ENCODE data around the gene MLPH.

The MLPH gene

GRCh38 chr2:237597196-237598145, 110.4 kb downstream of the MLPH start:
- no peak overlapping the region for H4K91ac ChIP-seq (ENCODE audit: low read length)
- H3K27ac ChIP-seq (ENCODE audit: low read length, poor library complexity, severe bottlenecking): no peak overlapping the region
- no peaks in the 10 kb centered on the region for H3K9me3 ChIP-seq (ENCODE audit: control insufficient read depth, low read length)
- no peak overlapping the region for H2BK120ac ChIP-seq (ENCODE audit: low read depth, low read length)
- 90% methylated on average over 26 of the region's 29 CpGs for WGBS
- peak overlapping the region in 1 of 2 experiments; percentile 34 for H3K4ac ChIP-seq (ENCODE audit: low read depth in 1 of 2, low read length in 2 of 2)
- H2AK5ac ChIP-seq (ENCODE audit: low read length, severe bottlenecking): no peak overlapping the region
- no peak overlapping the region for H4K8ac ChIP-seq (ENCODE audit: low read length)
- H3K4me2 ChIP-seq (ENCODE audit: low read length, poor library complexity, severe bottlenecking): no peak overlapping the region
- peak overlapping the region in 1 of 2 experiments; percentile 83 for H2BK12ac ChIP-seq (ENCODE audit: low read length in 2 of 2)
- H3K23ac ChIP-seq (ENCODE audit: low read length in 2 of 2): no peak overlapping the region
- H3K36me3 ChIP-seq (ENCODE audit: control insufficient read depth in 1 of 2, insufficient read depth in 2 of 2, low read depth in 1 of 2, low read length in 2 of 2): no peaks in the 10 kb centered on the region
- H2BK15ac ChIP-seq (ENCODE audit: low read depth, poor library complexity, severe bottlenecking): no peak overlapping the region
- H3K4me3 ChIP-seq (ENCODE audit: insufficient read depth in 1 of 2, low read depth in 1 of 2, low read length in 2 of 2): no peak overlapping the region
- no peak overlapping the region for H3K9ac ChIP-seq (ENCODE audit: low read length)
- H3K79me1 ChIP-seq (replicated peaks; ENCODE audit: low read length, poor library complexity, severe bottlenecking): no peaks in the 10 kb centered on the region
- peaks cover 17% of the 10 kb centered on the region for H3K4me1 ChIP-seq (ENCODE audit: control insufficient read depth, insufficient read depth, low read depth, low read length)
- peak overlapping the region in 1 of 2 experiments; percentile 21 for H3K18ac ChIP-seq (ENCODE audit: low read depth in 1 of 2, low read length in 2 of 2)
- H2AFZ ChIP-seq (ENCODE audit: low read depth, low read length): no peak overlapping the region
- no peak for DNase-seq
- no peak overlapping the region for H2BK5ac ChIP-seq (ENCODE audit: low read depth, low read length, poor library complexity, severe bottlenecking)
- H3K14ac ChIP-seq (ENCODE audit: low read length in 2 of 2): peak overlapping the region in 1 of 2 experiments; percentile 69
- no peaks in the 10 kb centered on the region for H3K27me3 ChIP-seq (ENCODE audit: control insufficient read depth in 1 of 2, insufficient read depth in 1 of 2, low read length in 2 of 2)

GRCh38 chr2:237598468-237599208, 111.6 kb downstream of the MLPH start:
- DNase-seq: no peak
- Histone ChIP-seq H3K27ac (ENCODE audit: low read length, poor library complexity, severe bottlenecking) (no peak overlapping the region), H4K91ac (ENCODE audit: low read length) (peak overlapping the region; percentile 53), H3K9ac (ENCODE audit: low read length) (no peak overlapping the region), H2BK120ac (ENCODE audit: low read depth, low read length) (no peak overlapping the region), H3K23ac (ENCODE audit: low read length in 2 of 2) (no peak overlapping the region), H4K8ac (ENCODE audit: low read length) (no peak overlapping the region), H3K4me3 (ENCODE audit: insufficient read depth in 1 of 2, low read depth in 1 of 2, low read length in 2 of 2) (no peak overlapping the region), H2AFZ (ENCODE audit: low read depth, low read length) (no peak overlapping the region), H2BK12ac (ENCODE audit: low read length in 2 of 2) (no peak overlapping the region), H3K14ac (ENCODE audit: low read length in 2 of 2) (no peak overlapping the region), H2BK15ac (ENCODE audit: low read depth, poor library complexity, severe bottlenecking) (no peak overlapping the region), H3K4ac (ENCODE audit: low read depth in 1 of 2, low read length in 2 of 2) (no peak overlapping the region), H3K4me2 (ENCODE audit: low read length, poor library complexity, severe bottlenecking) (no peak overlapping the region), H3K27me3 (ENCODE audit: control insufficient read depth in 1 of 2, insufficient read depth in 1 of 2, low read length in 2 of 2) (no peaks in the 10 kb centered on the region), H3K9me3 (ENCODE audit: control insufficient read depth, low read length) (no peaks in the 10 kb centered on the region), H3K36me3 (ENCODE audit: control insufficient read depth in 1 of 2, insufficient read depth in 2 of 2, low read depth in 1 of 2, low read length in 2 of 2) (no peaks in the 10 kb centered on the region), H2AK5ac (ENCODE audit: low read length, severe bottlenecking) (no peak overlapping the region), H3K4me1 (ENCODE audit: control insufficient read depth, insufficient read depth, low read depth, low read length) (peaks cover 17% of the 10 kb centered on the region), H3K79me1 (replicated peaks; ENCODE audit: low read length, poor library complexity, severe bottlenecking) (no peaks in the 10 kb centered on the region), H2BK5ac (ENCODE audit: low read depth, low read length, poor library complexity, severe bottlenecking) (no peak overlapping the region), H3K18ac (ENCODE audit: low read depth in 1 of 2, low read length in 2 of 2) (no peak overlapping the region)
- WGBS: 78% methylated on average over 14 of the region's 14 CpGs

GRCh38 chr2:237599465-237600110, 112.5 kb downstream of the MLPH start:
- H3K4me1 ChIP-seq (ENCODE audit: control insufficient read depth, insufficient read depth, low read depth, low read length): peaks cover 11% of the 10 kb centered on the region
- peak overlapping the region in 1 of 2 experiments; percentile 52 for H3K4me3 ChIP-seq (ENCODE audit: insufficient read depth in 1 of 2, low read depth in 1 of 2, low read length in 2 of 2)
- H3K79me1 ChIP-seq (replicated peaks; ENCODE audit: low read length, poor library complexity, severe bottlenecking): no peaks in the 10 kb centered on the region
- H3K4me2 ChIP-seq (ENCODE audit: low read length, poor library complexity, severe bottlenecking): no peak overlapping the region
- no peak overlapping the region for H4K8ac ChIP-seq (ENCODE audit: low read length)
- no peak overlapping the region for H3K4ac ChIP-seq (ENCODE audit: low read depth in 1 of 2, low read length in 2 of 2)
- no peak overlapping the region for H3K27ac ChIP-seq (ENCODE audit: low read length, poor library complexity, severe bottlenecking)
- H2BK5ac ChIP-seq (ENCODE audit: low read depth, low read length, poor library complexity, severe bottlenecking): no peak overlapping the region
- no peak overlapping the region for H2BK120ac ChIP-seq (ENCODE audit: low read depth, low read length)
- no peak overlapping the region for H3K14ac ChIP-seq (ENCODE audit: low read length in 2 of 2)
- no peak for DNase-seq
- 88% methylated on average over 9 of the region's 9 CpGs for WGBS
- H4K91ac ChIP-seq (ENCODE audit: low read length): no peak overlapping the region
- H2AK5ac ChIP-seq (ENCODE audit: low read length, severe bottlenecking): no peak overlapping the region
- peak overlapping the region in 1 of 2 experiments; percentile 61 for H3K23ac ChIP-seq (ENCODE audit: low read length in 2 of 2)
- H3K18ac ChIP-seq (ENCODE audit: low read depth in 1 of 2, low read length in 2 of 2): peak overlapping the region in 1 of 2 experiments; percentile 26
- H3K36me3 ChIP-seq (ENCODE audit: control insufficient read depth in 1 of 2, insufficient read depth in 2 of 2, low read depth in 1 of 2, low read length in 2 of 2): no peaks in the 10 kb centered on the region
- H2AFZ ChIP-seq (ENCODE audit: low read depth, low read length): no peak overlapping the region
- H3K27me3 ChIP-seq (ENCODE audit: control insufficient read depth in 1 of 2, insufficient read depth in 1 of 2, low read length in 2 of 2): no peaks in the 10 kb centered on the region
- no peak overlapping the region for H2BK15ac ChIP-seq (ENCODE audit: low read depth, poor library complexity, severe bottlenecking)
- H2BK12ac ChIP-seq (ENCODE audit: low read length in 2 of 2): no peak overlapping the region
- H3K9ac ChIP-seq (ENCODE audit: low read length): peak overlapping the region; percentile 88
- H3K9me3 ChIP-seq (ENCODE audit: control insufficient read depth, low read length): no peaks in the 10 kb centered on the region
